ENCODE measurements around the gene HOOK1. TPM values are rescaled to one million over a fixed set of nuclear protein-coding genes. Genes with fewer than 3 reads are reported as not detected.
"Not testable (repeated sequence)": the region's sequence is repeated elsewhere in the genome, so short reads cannot be mapped to it uniquely, and the experiment has no call there.

Gene HOOK1
- total RNA-seq, 2 donors from 2014 or later: 3.9 to 6.1 TPM

GRCh38 chr1:59846895-59847282 lies 32.1 kb downstream of the HOOK1 start:
- DNase-seq (ENCODE audit: low spot score): no peak
- H3K4me3 ChIP-seq: no peak overlapping the region
- H3K27ac ChIP-seq: no peak overlapping the region
- H3K4me1 ChIP-seq: no peaks in the 10 kb centered on the region
- H3K9me3 ChIP-seq: peaks cover 0 to 3% of the 10 kb centered on the region in 2 donors
- H3K36me3 ChIP-seq: no peaks in the 10 kb centered on the region
- no peak for TF ChIP-seq CTCF (IDR thresholded peaks at IDR 0.05)
- no peaks in the 10 kb centered on the region for H3K27me3 ChIP-seq

GRCh38 chr1:59852117-59852516 lies 37.4 kb downstream of the HOOK1 start:
- no peaks in the 10 kb centered on the region for H3K36me3 ChIP-seq
- no peak for TF ChIP-seq CTCF (IDR thresholded peaks at IDR 0.05)
- DNase-seq (ENCODE audit: low spot score): no peak

GRCh38 chr1:59855297-59855696 lies 40.5 kb downstream of the HOOK1 start:
- H3K36me3 ChIP-seq; H3K27me3 ChIP-seq; H3K9me3 ChIP-seq; H3K4me3 ChIP-seq; DNase-seq (ENCODE audit: low spot score); H3K27ac ChIP-seq; H3K4me1 ChIP-seq: not testable (repeated sequence)

More at GRCh38 chr1:59852117-59852516, 37.4 kb downstream of the HOOK1 start:
- H3K27ac ChIP-seq: no peak overlapping the region
- peaks cover 0 to 3% of the 10 kb centered on the region in 2 donors for H3K9me3 ChIP-seq
- H3K4me1 ChIP-seq: peaks cover 0 to 5% of the 10 kb centered on the region in 2 donors
- H3K4me3 ChIP-seq: no peak overlapping the region
- H3K27me3 ChIP-seq: no peaks in the 10 kb centered on the region

GRCh38 chr1:59856725-59857338 lies 42.1 kb downstream of the HOOK1 start:
- H3K4me1 ChIP-seq: peaks cover 0 to 7% of the 10 kb centered on the region in 2 donors
- no peak for DNase-seq (ENCODE audit: low spot score)
- no peaks in the 10 kb centered on the region for H3K9me3 ChIP-seq
- peak overlapping the region in 1 of 2 donors; percentile 65 for H3K27ac ChIP-seq
- H3K4me3 ChIP-seq: no peak overlapping the region
- no peaks in the 10 kb centered on the region for H3K27me3 ChIP-seq
- TF ChIP-seq CTCF (IDR thresholded peaks at IDR 0.05): no peak
- H3K36me3 ChIP-seq: no peaks in the 10 kb centered on the region

GRCh38 chr1:59857679-59858354 lies 43.1 kb downstream of the HOOK1 start:
- no peak for TF ChIP-seq CTCF (IDR thresholded peaks at IDR 0.05)
- peak overlapping the region in 1 of 2 donors; percentile 65 for H3K27ac ChIP-seq

GRCh38 chr1:59866462-59866861 lies 51.7 kb downstream of the HOOK1 start:
- H3K4me3 ChIP-seq: no peak overlapping the region
- H3K9me3 ChIP-seq: no peaks in the 10 kb centered on the region
- no peak for TF ChIP-seq CTCF (IDR thresholded peaks at IDR 0.05)
- DNase-seq (ENCODE audit: low spot score): no peak
- H3K4me1 ChIP-seq: no peaks in the 10 kb centered on the region
- H3K36me3 ChIP-seq: no peaks in the 10 kb centered on the region
- H3K27me3 ChIP-seq: no peaks in the 10 kb centered on the region
- H3K27ac ChIP-seq: no peak overlapping the region

More at GRCh38 chr1:59857679-59858354, 43.1 kb downstream of the HOOK1 start:
- no peaks in the 10 kb centered on the region for H3K9me3 ChIP-seq
- no peaks in the 10 kb centered on the region for H3K36me3 ChIP-seq
- peaks cover 0 to 7% of the 10 kb centered on the region in 2 donors for H3K4me1 ChIP-seq
- H3K27me3 ChIP-seq: no peaks in the 10 kb centered on the region
- DNase-seq (ENCODE audit: low spot score): no peak
- H3K4me3 ChIP-seq: no peak overlapping the region

Data from right atrium auricular region (tissue), 2 donors.